HL-60 (cell line): Measurements from ENCODE around the gene PPP1R37.
A peak's percentile ranks its signal among the peaks of the same experiment; 100 is the strongest.

ENCODE experiments used
- DNase-seq, 2 experiments: peaks; one replicate each; pipeline ENCODE4 v3.0.0-alpha.2; 2010 to 2020; ENCODE audit warnings: low read depth in 1 of 2, low spot score in 1 of 2
- H3K27ac ChIP-seq: fragments of 250-450 bp; sonication (Bioruptor Pico); replicated peaks from 2 replicates; pipeline ENCODE4 v1.5.1; 2020; ENCODE audit warnings: mild to moderate bottlenecking, moderate library complexity
- H3K27me3 ChIP-seq: fragments of 250-450 bp; sonication (Bioruptor Pico); 2 replicates; pipeline ENCODE4 v1.5.1; 2021; ENCODE audit warnings: mild to moderate bottlenecking, moderate library complexity; ENCODE audit not compliant: insufficient read depth, poor library complexity, severe bottlenecking
- H3K4me3 ChIP-seq: replicated peaks from 2 replicates; pipeline ENCODE4 v1.5.1; 2011; ENCODE audit warnings: mild to moderate bottlenecking, control low read depth, low read length; ENCODE audit not compliant: insufficient read depth
- CTCF ChIP-seq: IDR thresholded peaks from one replicate; pipeline ENCODE4 v1.5.1; 2011; ENCODE audit warnings: low read length, control low read depth, inconsistent platforms; ENCODE audit not compliant: insufficient read depth
- GABPA ChIP-seq: IDR thresholded peaks from 2 replicates; pipeline ENCODE4 v1.6.1; 2012; ENCODE audit warnings: low read depth
- POLR2AphosphoS5 ChIP-seq: IDR thresholded peaks from 2 replicates; pipeline ENCODE4 v1.6.1; 2012; ENCODE audit warnings: low read depth
- REST ChIP-seq: IDR thresholded peaks from 2 replicates; pipeline ENCODE4 v1.6.1; 2012; ENCODE audit warnings: low read depth; ENCODE audit not compliant: insufficient replicate concordance
- SPI1 ChIP-seq: IDR thresholded peaks from 2 replicates; pipeline ENCODE4 v1.6.1; 2012; ENCODE audit warnings: low read depth, mild to moderate bottlenecking, borderline replicate concordance

PPP1R37 gene

GRCh38 chr19:45151821-45152503 is 59.0 kb downstream of the PPP1R37 start:
- Histone ChIP-seq H3K27me3 (peaks cover 26% of the 10 kb centered on the region), H3K4me3 (no peak overlapping the region), H3K27ac (no peak overlapping the region)
- TF ChIP-seq POLR2AphosphoS5 (no peak), GABPA (no peak), SPI1 (no peak), REST (no peak), CTCF (no peak)
- no peak for DNase-seq

GRCh38 chr19:45152504-45153338 is 59.7 kb downstream of the PPP1R37 start:
- no peak overlapping the region for H3K4me3 ChIP-seq
- no peak overlapping the region for H3K27ac ChIP-seq
- peaks cover 30% of the 10 kb centered on the region for H3K27me3 ChIP-seq
- peak in 1 of 2 experiments; percentile 24 for DNase-seq
- TF ChIP-seq GABPA (no peak), POLR2AphosphoS5 (no peak), REST (no peak), SPI1 (no peak), CTCF (no peak)

- Histone ChIP-seq H3K27me3 (peaks cover 36% of the 10 kb centered on the region), H3K4me3 (no peak overlapping the region), H3K27ac (no peak overlapping the region)
- no peak for TF ChIP-seq CTCF
- TF ChIP-seq GABPA, result no peak
- DNase-seq, result no peak
Measured at GRCh38 chr19:45153339-45154063, 60.5 kb downstream of the PPP1R37 start.
